HUDEP-2 (cell line): Measurements from ENCODE around the gene A3GALT2.
A peak's percentile ranks its signal among the peaks of the same experiment; 100 is the strongest.

Source experiments
- DNase-seq, 76 experiments: peaks; one replicate each; lab custom pipeline; 2025; ENCODE audit not compliant: unreplicated experiment in 76 of 76; lab: John Stamatoyannopoulos, UW

Gene A3GALT2

DNA sequence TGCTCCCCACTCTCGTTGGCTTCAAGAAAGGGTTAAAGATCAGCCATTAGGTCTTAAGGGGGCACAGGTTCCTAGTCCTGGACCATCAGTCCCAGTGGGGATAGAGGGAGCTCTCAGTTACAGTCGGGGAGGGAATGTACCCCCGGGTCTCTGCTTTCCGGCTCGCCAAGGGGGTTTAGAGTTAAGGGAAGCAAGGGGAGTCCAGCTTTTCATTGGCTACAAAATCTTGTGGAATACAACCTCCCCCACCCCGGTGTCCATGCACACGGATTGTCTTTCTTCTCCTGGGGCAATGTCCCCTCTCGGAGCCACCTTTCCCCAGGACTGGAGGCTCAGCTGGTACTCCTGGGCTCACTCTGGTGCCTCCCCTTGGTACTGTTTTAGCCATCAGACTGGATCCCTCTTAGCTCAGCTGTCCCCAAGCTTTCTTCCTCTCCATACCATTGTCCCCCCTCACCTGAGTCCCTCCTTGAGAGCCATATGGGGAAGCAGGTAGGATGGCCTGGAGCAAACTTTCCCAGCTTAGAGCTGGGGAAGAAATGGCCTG, at the start of gene A3GALT2:
Gene A3GALT2, minus strand, starts transcription at position 480 of the 547 bp plus-strand sequence. Its CDS starts 0 bp downstream, at position 480.
- DNase-seq: no peak

GRCh38 chr1:33370301-33370700, 49.4 kb upstream of the A3GALT2 start:
- no peak for DNase-seq

DNA sequence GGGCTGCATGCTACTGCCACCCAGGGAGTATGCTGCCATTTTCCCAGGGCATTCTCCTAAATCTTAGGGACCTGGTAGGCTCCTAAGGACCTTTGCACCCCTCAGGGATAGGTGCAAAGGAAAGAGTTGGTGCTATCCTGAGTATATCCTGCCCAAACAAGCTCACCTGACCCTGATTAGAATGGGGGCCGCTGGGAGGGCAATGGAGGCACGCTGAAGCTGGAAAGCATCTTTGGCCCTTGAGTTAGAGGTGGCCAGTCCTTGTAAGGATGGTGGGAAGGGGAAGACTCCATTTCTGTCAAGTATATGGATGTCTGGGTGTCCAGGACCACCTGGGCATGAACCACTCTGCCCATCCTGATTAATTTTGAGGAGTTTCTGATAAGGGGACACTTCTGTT, 48.9 kb upstream of the A3GALT2 start:
- no peak for DNase-seq

GRCh38 chr1:33369081-33369480, 48.2 kb upstream of the A3GALT2 start:
- DNase-seq: no peak

DNA sequence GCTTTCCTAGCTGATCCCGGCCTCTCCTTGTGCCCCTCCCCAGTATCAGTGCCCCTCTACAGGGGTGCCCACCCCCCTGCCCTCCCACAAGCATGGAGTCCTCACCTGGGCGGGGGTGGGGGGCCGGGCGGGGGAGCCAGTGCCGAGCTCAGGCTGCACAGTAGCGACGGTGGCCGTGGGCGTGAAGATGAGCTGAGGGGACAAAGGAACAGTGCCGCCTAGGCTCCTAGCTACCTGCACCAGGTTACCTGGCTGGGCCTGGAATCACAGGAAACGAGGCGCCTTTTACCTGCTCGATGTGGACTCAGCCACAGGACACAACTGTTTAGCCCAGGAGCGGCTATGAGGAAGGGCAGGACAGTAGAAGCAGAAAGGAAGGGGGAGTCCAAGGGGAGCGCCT, 47.5 kb upstream of the A3GALT2 start:
- no peak for DNase-seq

DNA sequence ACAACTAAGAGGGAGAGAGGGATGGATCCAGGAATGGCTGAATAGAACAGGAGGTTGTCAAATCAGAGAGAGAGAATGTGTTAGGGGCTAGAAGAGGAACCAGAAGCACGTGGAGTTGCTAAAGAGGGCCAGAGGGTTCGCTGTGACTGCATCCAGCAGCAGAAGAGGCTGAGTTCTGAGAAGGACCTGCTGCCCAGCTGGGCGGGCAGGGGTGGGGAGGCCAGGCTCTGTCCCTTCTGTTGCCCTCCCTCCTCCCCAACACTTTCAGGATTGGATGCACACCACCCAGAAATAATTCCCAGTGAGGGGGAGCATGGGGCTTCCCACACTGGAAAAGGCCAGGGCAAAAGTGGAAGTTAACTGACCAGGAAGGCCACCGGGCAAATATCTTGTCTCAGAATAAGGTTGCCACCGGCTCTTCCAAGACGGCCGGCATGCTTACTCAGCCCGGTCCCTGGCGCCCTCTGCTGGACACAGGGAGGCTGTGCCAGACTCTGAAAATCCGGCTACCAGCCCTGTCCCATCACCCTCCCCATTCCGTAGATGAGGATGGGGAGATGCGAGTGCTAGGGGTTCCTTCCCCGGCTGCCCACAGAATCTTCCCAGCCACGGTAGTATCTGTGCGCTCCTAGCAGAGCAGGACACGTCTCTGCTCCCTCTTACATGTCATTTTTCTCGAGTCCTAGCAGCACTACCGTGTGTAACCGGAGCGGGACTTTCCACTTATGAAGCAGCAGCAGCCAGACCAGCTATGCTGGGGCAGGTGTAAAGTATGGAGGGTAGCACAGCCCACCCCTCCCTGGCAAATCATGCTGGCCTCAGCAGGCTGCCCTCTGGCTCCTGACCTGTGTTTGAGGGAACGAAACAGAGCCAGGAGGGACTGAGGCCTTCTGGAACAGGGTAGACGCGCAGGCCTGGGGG, 46.8 kb upstream of the A3GALT2 start:
- peak in 65 of 76 experiments; percentile 6 to 83 (median 57) for DNase-seq

DNA sequence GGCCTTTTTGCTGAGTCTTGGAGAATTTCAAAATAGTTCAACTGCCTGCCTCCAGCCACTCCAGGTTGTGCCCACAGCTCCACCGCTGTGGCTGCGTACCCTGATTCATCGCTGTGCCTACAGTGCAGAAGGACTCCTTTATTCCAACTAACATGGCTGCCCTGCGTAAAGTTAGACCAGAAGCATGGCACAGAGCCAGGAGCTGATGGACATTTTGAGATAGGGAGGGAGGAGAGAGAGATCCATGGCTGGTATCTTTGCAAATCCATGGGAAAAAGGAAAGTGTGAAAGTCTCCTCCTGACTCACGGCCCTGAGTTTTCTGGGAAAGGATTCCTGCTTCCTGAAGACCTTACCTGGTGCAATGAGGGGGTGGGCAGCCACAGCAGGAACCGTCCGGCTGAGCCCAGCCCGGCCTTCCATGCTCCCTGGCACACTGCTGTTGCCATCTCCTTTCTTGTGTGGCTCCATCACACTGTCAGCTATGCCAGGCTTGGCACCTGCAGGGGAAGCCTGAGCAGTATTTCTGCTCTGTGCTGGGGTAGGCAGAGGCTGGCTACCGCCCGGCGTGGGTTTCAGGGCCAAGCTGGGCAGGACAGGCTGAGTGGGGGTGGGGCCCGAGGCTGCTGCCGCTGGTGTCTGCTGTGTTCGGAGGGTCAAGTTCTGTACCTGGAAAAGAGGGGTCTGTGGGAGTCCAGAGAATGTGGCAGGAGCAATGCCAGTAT, 46.0 kb upstream of the A3GALT2 start:
- peak in 4 of 76 experiments; percentile 5 to 9 (median 6) for DNase-seq

- no peak for DNase-seq
Observed at GRCh38 chr1:33365560-33365997, 44.7 kb upstream of the A3GALT2 start.

DNA sequence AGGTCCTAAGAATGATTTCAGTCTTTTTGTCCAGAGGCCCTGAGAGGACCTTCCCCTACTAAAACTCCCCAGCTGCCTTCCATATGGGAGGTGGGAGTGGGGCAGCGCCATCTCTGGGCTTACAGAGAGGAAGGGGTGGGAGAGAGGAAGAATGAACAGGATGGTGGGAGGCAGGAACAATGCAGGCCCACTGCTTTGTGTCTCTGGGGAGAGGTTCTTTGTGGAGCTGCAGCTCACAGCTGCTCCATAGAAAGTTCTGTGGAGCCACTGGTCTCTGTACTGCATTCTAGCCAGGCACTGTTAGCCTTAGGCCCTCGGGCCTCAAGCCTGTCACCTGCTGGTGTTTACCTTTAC, 43.6 kb upstream of the A3GALT2 start:
- no peak for DNase-seq

DNA sequence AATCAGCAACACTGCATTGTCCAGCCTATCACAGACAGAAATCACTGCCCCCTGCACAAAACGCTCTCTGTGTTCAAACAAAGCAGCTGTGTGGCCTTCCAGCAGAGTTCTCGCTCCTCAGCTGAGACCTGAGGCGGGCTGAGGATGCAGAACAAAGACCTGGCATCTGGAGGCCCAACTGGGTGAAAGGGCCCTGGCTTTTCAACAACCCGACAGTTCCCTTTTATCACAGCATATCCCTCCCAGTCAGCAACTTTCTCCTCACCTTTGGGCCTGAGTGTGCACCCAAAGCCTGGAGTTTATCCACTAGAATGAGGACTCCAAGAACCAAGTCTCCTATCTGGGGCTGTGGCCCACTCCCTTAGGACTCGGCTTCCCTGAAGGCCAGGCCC, 42.6 kb upstream of the A3GALT2 start:
- no peak for DNase-seq

DNA sequence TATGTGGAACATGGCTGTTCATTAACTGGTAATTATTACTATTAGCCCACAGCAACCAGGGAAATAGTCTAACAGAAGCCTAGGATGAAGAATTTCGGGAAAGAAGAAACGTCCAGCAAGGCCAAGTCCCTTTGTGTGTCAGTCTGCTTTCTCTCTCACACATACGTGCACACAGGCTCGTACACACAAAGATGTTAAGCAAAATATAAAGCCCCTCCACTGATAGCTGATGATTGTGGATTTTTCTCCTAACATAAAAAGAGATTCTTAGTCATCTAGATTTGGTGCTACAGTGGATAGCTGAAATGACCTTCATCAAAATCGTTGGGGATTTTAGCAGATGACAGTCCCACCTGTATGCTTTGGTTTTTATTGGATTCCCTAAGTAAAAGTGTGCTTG, 42.1 kb upstream of the A3GALT2 start:
- no peak for DNase-seq

- DNase-seq: no peak
Observed at GRCh38 chr1:33361532-33362235, 40.8 kb upstream of the A3GALT2 start.

- DNase-seq: no peak
Observed at GRCh38 chr1:33360367-33360766, 39.5 kb upstream of the A3GALT2 start.

GRCh38 chr1:33359931-33360330, 39.0 kb upstream of the A3GALT2 start:
- no peak for DNase-seq

GRCh38 chr1:33358795-33359503, 38.1 kb upstream of the A3GALT2 start:
- no peak for DNase-seq

DNA sequence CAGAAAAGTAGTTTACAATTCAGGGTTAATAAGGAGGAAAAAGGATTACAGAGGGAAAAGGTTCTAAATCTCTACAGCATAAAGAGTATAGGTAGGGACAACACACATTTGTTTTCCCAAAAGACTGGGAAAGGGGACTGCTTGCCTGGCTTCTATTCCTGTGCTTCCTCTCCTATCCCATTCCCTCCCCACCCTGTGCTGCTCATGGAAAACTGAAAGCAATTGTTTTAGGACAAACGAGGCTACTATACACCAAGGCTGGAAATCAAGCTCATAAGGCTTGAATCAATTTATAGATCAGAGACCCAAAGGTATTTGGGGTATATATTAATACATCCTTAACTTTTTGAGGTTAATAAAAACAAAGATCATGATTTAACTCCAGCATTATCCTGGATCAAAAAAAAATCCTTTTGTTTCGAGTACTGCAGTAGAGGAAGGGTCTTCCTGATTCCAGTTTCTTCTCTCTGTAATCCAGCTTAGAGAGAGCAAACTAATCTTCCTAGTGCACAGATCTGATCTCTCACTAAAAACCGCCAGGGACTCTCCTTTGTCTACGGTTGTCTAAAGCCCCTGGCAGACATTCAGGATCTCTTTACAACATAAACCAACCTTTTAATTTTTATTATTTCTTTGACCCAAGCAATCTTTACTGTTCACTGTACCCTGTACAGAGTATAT, 37.4 kb upstream of the A3GALT2 start:
- DNase-seq: no peak

DNA sequence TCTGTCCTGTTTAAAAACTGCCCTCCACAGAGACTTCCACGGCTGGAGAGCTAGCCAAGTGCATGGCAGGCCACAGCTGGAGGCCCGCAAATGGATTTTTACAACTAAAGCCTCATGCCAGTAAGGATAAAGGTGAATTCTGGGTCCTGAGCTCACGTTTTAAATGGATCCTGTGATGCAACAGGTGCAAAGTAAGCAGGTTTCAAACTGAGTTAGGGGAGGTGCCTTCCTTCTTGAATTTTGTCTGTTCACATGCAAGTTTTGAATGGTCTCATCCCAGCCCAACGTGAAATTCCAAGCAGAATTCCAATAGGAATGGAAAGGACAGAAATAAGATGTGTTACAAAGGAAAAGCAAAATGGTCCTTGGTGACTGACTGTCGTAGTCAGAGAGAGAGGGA, 36.2 kb upstream of the A3GALT2 start:
- no peak for DNase-seq

- DNase-seq: no peak
Observed at GRCh38 chr1:33354707-33355316, 33.9 kb upstream of the A3GALT2 start.

- DNase-seq: no peak
Observed at GRCh38 chr1:33353531-33353930, 32.6 kb upstream of the A3GALT2 start.
